ENCODE measurements around the gene MAST3. TPM values are rescaled to one million over a fixed set of nuclear protein-coding genes. Genes with fewer than 3 reads are reported as not detected.

MAST3 gene
- polyA plus RNA-seq, 1 experiment, result 2.1 TPM

DNA sequence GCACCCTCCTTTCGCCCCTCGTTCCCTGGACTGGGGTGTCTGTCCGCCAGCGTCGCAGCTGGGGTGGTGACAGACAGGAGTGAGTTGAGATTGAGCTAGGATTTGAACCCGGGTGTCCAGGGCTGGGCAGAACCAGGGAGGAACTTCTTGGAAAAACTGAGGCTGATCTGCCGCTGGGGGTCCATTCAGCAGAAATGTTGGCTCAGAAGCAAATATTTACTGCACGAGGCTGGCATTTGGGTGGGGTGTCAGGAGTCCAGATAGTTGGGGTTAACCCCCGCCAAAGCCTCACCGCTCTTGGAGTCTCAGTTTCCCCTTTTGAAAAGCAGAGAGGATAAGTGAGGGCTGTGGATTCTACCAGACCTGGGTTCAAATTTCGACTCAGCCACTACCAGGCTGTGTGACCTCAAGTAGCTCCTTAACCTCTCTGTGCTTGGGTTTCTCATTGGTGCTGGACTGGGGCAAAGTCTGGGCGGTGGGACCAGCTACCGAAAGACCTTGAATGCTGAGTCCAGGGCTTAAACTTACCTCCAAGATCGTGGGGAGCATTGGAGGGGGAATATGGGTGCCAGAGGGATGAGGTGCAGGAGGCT is 20.9 kb downstream of the MAST3 start:
- no peak overlapping the region for H3K27ac ChIP-seq (ENCODE audit: low read depth, low read length)
- DNase-seq (ENCODE audit: low read depth, low spot score), result no peak
- H3K27me3 ChIP-seq (ENCODE audit: control insufficient read depth, insufficient read depth, low read length), result no peaks in the 10 kb centered on the region
- TF ChIP-seq CTCF (IDR thresholded peaks at IDR 0.05; ENCODE audit: low read depth, low read length), result no peak
- POLR2A ChIA-PET, result no interaction called here
- H3K4me3 ChIP-seq (ENCODE audit: low read depth, low read length), result peak overlapping the region; percentile 72
- H3K9me3 ChIP-seq (ENCODE audit: control insufficient read depth, insufficient read depth, low read length), result no peaks in the 10 kb centered on the region
- CTCF ChIA-PET, result no interaction called here

- H3K27me3 ChIP-seq (ENCODE audit: control insufficient read depth, insufficient read depth, low read length), result no peaks in the 10 kb centered on the region
- DNase-seq (ENCODE audit: low read depth, low spot score), result no peak
- ChIA-PET POLR2A (no interaction called here), CTCF (no interaction called here)
- no peak overlapping the region for H3K27ac ChIP-seq (ENCODE audit: low read depth, low read length)
- no peaks in the 10 kb centered on the region for H3K9me3 ChIP-seq (ENCODE audit: control insufficient read depth, insufficient read depth, low read length)
- TF ChIP-seq CTCF (IDR thresholded peaks at IDR 0.05; ENCODE audit: low read depth, low read length), result no peak
- peak overlapping the region; percentile 72 for H3K4me3 ChIP-seq (ENCODE audit: low read depth, low read length)
These were observed 21.6 kb downstream of the MAST3 start for GRCh38 chr19:18119013-18119716.

- DNase-seq (ENCODE audit: low read depth, low spot score), result no peak
- TF ChIP-seq CTCF (IDR thresholded peaks at IDR 0.05; ENCODE audit: low read depth, low read length), result no peak
- Histone ChIP-seq H3K27ac (ENCODE audit: low read depth, low read length) (no peak overlapping the region), H3K4me3 (ENCODE audit: low read depth, low read length) (no peak overlapping the region), H3K27me3 (ENCODE audit: control insufficient read depth, insufficient read depth, low read length) (no peaks in the 10 kb centered on the region), H3K9me3 (ENCODE audit: control insufficient read depth, insufficient read depth, low read length) (no peaks in the 10 kb centered on the region)
- CTCF ChIA-PET, result no interaction called here
- POLR2A ChIA-PET, result no interaction called here
These were observed 22.1 kb downstream of the MAST3 start for GRCh38 chr19:18119717-18120105.

- Histone ChIP-seq H3K4me3 (ENCODE audit: low read depth, low read length) (no peak overlapping the region), H3K27me3 (ENCODE audit: control insufficient read depth, insufficient read depth, low read length) (no peaks in the 10 kb centered on the region), H3K9me3 (ENCODE audit: control insufficient read depth, insufficient read depth, low read length) (no peaks in the 10 kb centered on the region), H3K27ac (ENCODE audit: low read depth, low read length) (no peak overlapping the region)
- CTCF ChIA-PET, result interaction anchor here (1.2 kb wide), 1 partner anchor 9 kb away, joined by 8 read pairs; no protein-coding TSS in a partner anchor
- no peak for DNase-seq (ENCODE audit: low read depth, low spot score)
- TF ChIP-seq CTCF (IDR thresholded peaks at IDR 0.05; ENCODE audit: low read depth, low read length), result no peak
- POLR2A ChIA-PET, result no interaction called here
These were observed 22.5 kb downstream of the MAST3 start for GRCh38 chr19:18120127-18120526.

DNA sequence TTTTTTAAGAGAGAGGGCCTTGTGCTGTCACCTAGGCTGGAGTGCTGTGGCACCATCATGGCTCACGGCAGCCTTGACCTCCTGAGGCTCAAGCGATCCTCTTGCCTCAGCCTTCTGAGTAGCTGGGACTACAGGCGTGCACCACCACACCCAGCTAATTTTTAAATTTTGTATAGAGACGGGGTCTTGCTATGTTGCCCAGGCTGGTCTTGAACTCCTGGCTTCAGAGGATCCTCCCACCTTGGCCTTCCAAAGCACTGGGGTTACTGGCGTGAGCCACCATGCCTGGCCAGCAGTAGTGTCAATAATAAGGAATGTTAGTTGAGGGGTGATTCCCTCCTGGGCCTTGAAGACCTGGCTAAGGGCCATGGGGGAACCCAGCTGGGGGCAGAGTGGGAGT is 23.6 kb downstream of the MAST3 start:
- no peaks in the 10 kb centered on the region for H3K27me3 ChIP-seq (ENCODE audit: control insufficient read depth, insufficient read depth, low read length)
- H3K9me3 ChIP-seq (ENCODE audit: control insufficient read depth, insufficient read depth, low read length), result no peaks in the 10 kb centered on the region
- TF ChIP-seq CTCF (IDR thresholded peaks at IDR 0.05; ENCODE audit: low read depth, low read length), result no peak
- POLR2A ChIA-PET, result interaction anchor here (0.5 kb wide), 1 partner anchor 13 kb away, joined by 4 read pairs; no protein-coding TSS in a partner anchor
- DNase-seq (ENCODE audit: low read depth, low spot score), result no peak
- no peak overlapping the region for H3K27ac ChIP-seq (ENCODE audit: low read depth, low read length)
- CTCF ChIA-PET, result interaction anchor here (1.2 kb wide), 1 partner anchor 10 kb away, joined by 8 read pairs; no protein-coding TSS in a partner anchor
- no peak overlapping the region for H3K4me3 ChIP-seq (ENCODE audit: low read depth, low read length)
